PC-3 (cell line): ENCODE data around the gene FOXP1.

Experiments used
- EZH2 ChIP-seq: fragments of 300-600 bp; sonication (generic); IDR thresholded peaks from one replicate; pipeline ENCODE4 v1.6.1; 2017; ENCODE audit warnings: antibody characterized with exemption, mild to moderate bottlenecking, low read length; ENCODE audit not compliant: unreplicated experiment
- TF ChIP-seq, protein P1 (sequence below): fragments of 300-600 bp; sonication (generic); conservative IDR thresholded peaks from 2 replicates; pipeline ENCODE4 v1.5.1; 2017; ENCODE audit warnings: antibody characterized with exemption, low read depth, mild to moderate bottlenecking, low read length

DNA sequence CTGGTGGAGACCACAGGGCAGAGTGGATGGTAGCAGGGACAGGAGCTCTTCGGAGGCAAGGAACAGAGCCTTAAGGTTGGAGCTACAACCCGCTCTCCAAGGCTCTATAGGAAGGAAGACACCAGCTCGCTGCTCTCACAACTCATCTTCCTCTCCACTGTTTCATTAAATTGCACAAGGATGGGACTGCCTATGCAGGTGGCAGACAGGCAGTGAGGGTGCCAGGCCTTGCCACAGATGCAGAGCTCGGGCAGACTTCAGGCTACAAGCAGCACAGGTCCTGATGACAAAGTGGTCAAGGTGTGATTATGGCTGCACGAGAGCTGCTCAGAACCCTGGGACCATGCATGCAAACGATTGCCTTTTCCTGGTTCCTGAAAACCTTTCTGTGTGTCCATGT lies 144.6 kb downstream of the FOXP1 start:
- no peak for TF ChIP-seq EZH2
- TF ChIP-seq, protein P1, sequence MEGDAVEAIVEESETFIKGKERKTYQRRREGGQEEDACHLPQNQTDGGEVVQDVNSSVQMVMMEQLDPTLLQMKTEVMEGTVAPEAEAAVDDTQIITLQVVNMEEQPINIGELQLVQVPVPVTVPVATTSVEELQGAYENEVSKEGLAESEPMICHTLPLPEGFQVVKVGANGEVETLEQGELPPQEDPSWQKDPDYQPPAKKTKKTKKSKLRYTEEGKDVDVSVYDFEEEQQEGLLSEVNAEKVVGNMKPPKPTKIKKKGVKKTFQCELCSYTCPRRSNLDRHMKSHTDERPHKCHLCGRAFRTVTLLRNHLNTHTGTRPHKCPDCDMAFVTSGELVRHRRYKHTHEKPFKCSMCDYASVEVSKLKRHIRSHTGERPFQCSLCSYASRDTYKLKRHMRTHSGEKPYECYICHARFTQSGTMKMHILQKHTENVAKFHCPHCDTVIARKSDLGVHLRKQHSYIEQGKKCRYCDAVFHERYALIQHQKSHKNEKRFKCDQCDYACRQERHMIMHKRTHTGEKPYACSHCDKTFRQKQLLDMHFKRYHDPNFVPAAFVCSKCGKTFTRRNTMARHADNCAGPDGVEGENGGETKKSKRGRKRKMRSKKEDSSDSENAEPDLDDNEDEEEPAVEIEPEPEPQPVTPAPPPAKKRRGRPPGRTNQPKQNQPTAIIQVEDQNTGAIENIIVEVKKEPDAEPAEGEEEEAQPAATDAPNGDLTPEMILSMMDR: no peak
